Neuronal stem cell (in vitro differentiated cells): ENCODE results near the gene CD58. TPM values are rescaled to one million over a fixed set of nuclear protein-coding genes. Genes with fewer than 3 reads are reported as not detected.
"Not testable (repeated sequence)": the region's sequence is repeated elsewhere in the genome, so short reads cannot be mapped to it uniquely, and the experiment has no call there.

ENCODE experiments used
- DNase-seq: peaks from one replicate; pipeline ENCODE4 v3.0.0-alpha.2; 2013; ENCODE audit warnings: low spot score
- H2AFZ ChIP-seq: one replicate; pipeline ENCODE4 v1.6.1; 2013; ENCODE audit warnings: mild to moderate bottlenecking, low read length, inconsistent platforms
- H2AK5ac ChIP-seq: 2 replicates; pipeline ENCODE4 v1.6.1; 2013; ENCODE audit warnings: low read depth, mild to moderate bottlenecking, inconsistent platforms, low read length, moderate library complexity, mixed read lengths
- H2BK120ac ChIP-seq: 2 replicates; pipeline ENCODE4 v1.6.1; 2013; ENCODE audit warnings: low read depth, mild to moderate bottlenecking, inconsistent platforms, low read length, moderate library complexity, mixed read lengths
- H2BK12ac ChIP-seq: one replicate; pipeline ENCODE4 v1.6.1; 2013; ENCODE audit warnings: low read length, inconsistent platforms
- H2BK15ac ChIP-seq: 2 replicates; pipeline ENCODE4 v1.6.1; 2013; ENCODE audit warnings: mild to moderate bottlenecking, low read length, inconsistent platforms, mixed read lengths
- H2BK5ac ChIP-seq: one replicate; pipeline ENCODE4 v1.6.1; 2013; ENCODE audit warnings: inconsistent platforms, mild to moderate bottlenecking, low read length, moderate library complexity
- H3K14ac ChIP-seq: one replicate; pipeline ENCODE4 v1.6.1; 2013; ENCODE audit warnings: low read length, inconsistent platforms
- H3K18ac ChIP-seq: 2 replicates; pipeline ENCODE4 v1.6.1; 2013; ENCODE audit warnings: low read length, inconsistent platforms
- H3K23ac ChIP-seq: 2 replicates; pipeline ENCODE4 v1.6.1; 2013; ENCODE audit warnings: low read depth, mild to moderate bottlenecking, mixed read lengths, low read length, inconsistent platforms; ENCODE audit not compliant: poor library complexity
- H3K27ac ChIP-seq: replicated peaks from 3 replicates; pipeline ENCODE4 v1.5.1; 2013; ENCODE audit warnings: low read length, inconsistent platforms
- H3K27me3 ChIP-seq, 3 experiments: 2 replicates each; pipeline ENCODE4 v1.6.1; 2013; ENCODE audit warnings: low read length in 3 of 3, mild to moderate bottlenecking in 2 of 3, inconsistent platforms in 1 of 3, low read depth in 1 of 3, mixed read lengths in 1 of 3, moderate library complexity in 1 of 3; ENCODE audit not compliant: control insufficient read depth in 3 of 3, insufficient read depth in 3 of 3
- H3K36me3 ChIP-seq, 2 donors: replicated peaks in 1 of 2; 2 replicates each; pipeline ENCODE4 v1.6.1; 2013; ENCODE audit warnings: low read length in 2 of 2; ENCODE audit not compliant: control insufficient read depth in 2 of 2, insufficient read depth in 2 of 2
- H3K4ac ChIP-seq: 2 replicates; pipeline ENCODE4 v1.6.1; 2013; ENCODE audit warnings: inconsistent platforms, mild to moderate bottlenecking, low read length, moderate library complexity
- H3K4me1 ChIP-seq, 2 donors: 1 replicate in 1 of 2; 2 replicates in 1 of 2; pipeline ENCODE4 v1.6.1; 2013; ENCODE audit warnings: low read length in 2 of 2, low read depth in 1 of 2; ENCODE audit not compliant: control insufficient read depth in 2 of 2, insufficient read depth in 1 of 2
- H3K4me2 ChIP-seq: one replicate; pipeline ENCODE4 v1.6.1; 2013; ENCODE audit warnings: mild to moderate bottlenecking, low read length, inconsistent platforms; ENCODE audit not compliant: insufficient read depth, poor library complexity, severe bottlenecking
- H3K4me3 ChIP-seq, 2 donors: 2 replicates each; pipeline ENCODE4 v1.5.1; 2013; ENCODE audit warnings: low read length in 2 of 2, mild to moderate bottlenecking in 2 of 2, inconsistent platforms in 1 of 2, moderate library complexity in 1 of 2
- H3K79me1 ChIP-seq: one replicate; pipeline ENCODE4 v1.6.1; 2013; ENCODE audit warnings: low read depth, mild to moderate bottlenecking, inconsistent platforms, low read length, moderate library complexity
- H3K9ac ChIP-seq: one replicate; pipeline ENCODE4 v1.6.1; 2013; ENCODE audit warnings: mild to moderate bottlenecking, low read depth, low read length, inconsistent platforms; ENCODE audit not compliant: poor library complexity
- H3K9me3 ChIP-seq, 2 donors: replicated peaks in 1 of 2; 2 replicates each; pipeline versions ENCODE3 to v1.6.1; 2013; ENCODE audit warnings: low read length in 2 of 2, mild to moderate bottlenecking in 2 of 2, inconsistent platforms in 1 of 2, low read depth in 1 of 2, mixed read lengths in 1 of 2, moderate library complexity in 1 of 2; ENCODE audit not compliant: control insufficient read depth in 2 of 2, insufficient read depth in 1 of 2
- H4K8ac ChIP-seq: one replicate; pipeline ENCODE4 v1.6.1; 2013; ENCODE audit warnings: low read depth, mild to moderate bottlenecking, inconsistent platforms, low read length, moderate library complexity
- H4K91ac ChIP-seq: one replicate; pipeline ENCODE4 v1.6.1; 2013; ENCODE audit warnings: low read length, low read depth, mild to moderate bottlenecking, inconsistent platforms; ENCODE audit not compliant: poor library complexity
- WGBS, 2 donors: extraction: QIAGEN DNeasy Blood & Tissue Kit; methylation state at CpG; one replicate each; pipeline ENCODE4 v1.1.7; 2013; ENCODE audit warnings: missing lambda C conversion rate in 2 of 2, mixed read lengths in 1 of 2; ENCODE audit not compliant: insufficient read length in 2 of 2, insufficient replicate concordance in 1 of 2; ENCODE audit errors: extremely low coverage in 2 of 2; 5-methylcytosine and 5-hydroxymethylcytosine counted together
- polyA plus RNA-seq, 2 experiments: library from polyadenylated mRNA; stranded (reverse); fragments of 200-250 nt; gene quantifications; one replicate each; pipeline ENCODE4 v1.2.3, GENCODE V29; 2013

Gene CD58, protein sequence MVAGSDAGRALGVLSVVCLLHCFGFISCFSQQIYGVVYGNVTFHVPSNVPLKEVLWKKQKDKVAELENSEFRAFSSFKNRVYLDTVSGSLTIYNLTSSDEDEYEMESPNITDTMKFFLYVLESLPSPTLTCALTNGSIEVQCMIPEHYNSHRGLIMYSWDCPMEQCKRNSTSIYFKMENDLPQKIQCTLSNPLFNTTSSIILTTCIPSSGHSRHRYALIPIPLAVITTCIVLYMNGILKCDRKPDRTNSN
- 5.0 TPM for polyA plus RNA-seq (2013, experiment 1 of 2)
- polyA plus RNA-seq (2013, experiment 2 of 2) = 4.9 TPM

GRCh38 chr1:116570358-116571214 lies at the start of gene CD58:
TSS of gene CD58 (minus strand) at chr1:116571026. CDS start at chr1:116570972, 54 bp downstream.
- peak within 1 kb of the TSS; percentile 56 for H2BK120ac ChIP-seq
- H3K9me3 ChIP-seq = no peaks in the 10 kb centered on the region
- peak within 1 kb of the TSS; percentile 2 for H2BK12ac ChIP-seq
- H4K91ac ChIP-seq = peak within 1 kb of the TSS; percentile 61
- H2BK5ac ChIP-seq = peak within 1 kb of the TSS; percentile 83
- DNase-seq = peak; percentile 70
- no peak within 1 kb of the TSS for H2AK5ac ChIP-seq
- WGBS, 2 donors = no CpG with 5 or more reads among the region's 90 CpGs
- peak within 1 kb of the TSS; percentile 90 for H3K9ac ChIP-seq
- H3K4me2 ChIP-seq = peak within 1 kb of the TSS; percentile 85
- no peak within 1 kb of the TSS for H4K8ac ChIP-seq
- H3K4me1 ChIP-seq = peaks cover 12 to 16% of the 10 kb centered on the region in 2 donors
- peak within 1 kb of the TSS; percentile 50 for H3K14ac ChIP-seq
- H2AFZ ChIP-seq = peak within 1 kb of the TSS; percentile 99
- no peaks in the 10 kb centered on the region for H3K79me1 ChIP-seq
- H3K36me3 ChIP-seq = no peaks in the 10 kb centered on the region
- peak within 1 kb of the TSS; percentile 96 for H3K18ac ChIP-seq
- peak within 1 kb of the TSS; percentile 72 to 85 for H3K4me3 ChIP-seq
- H3K4ac ChIP-seq = no peak within 1 kb of the TSS
- no peaks in the 10 kb centered on the region for H3K27me3 ChIP-seq
- H3K23ac ChIP-seq = peak within 1 kb of the TSS; percentile 86
- peak within 1 kb of the TSS; percentile 51 for H3K27ac ChIP-seq
- H2BK15ac ChIP-seq = peak within 1 kb of the TSS; percentile 89

DNA sequence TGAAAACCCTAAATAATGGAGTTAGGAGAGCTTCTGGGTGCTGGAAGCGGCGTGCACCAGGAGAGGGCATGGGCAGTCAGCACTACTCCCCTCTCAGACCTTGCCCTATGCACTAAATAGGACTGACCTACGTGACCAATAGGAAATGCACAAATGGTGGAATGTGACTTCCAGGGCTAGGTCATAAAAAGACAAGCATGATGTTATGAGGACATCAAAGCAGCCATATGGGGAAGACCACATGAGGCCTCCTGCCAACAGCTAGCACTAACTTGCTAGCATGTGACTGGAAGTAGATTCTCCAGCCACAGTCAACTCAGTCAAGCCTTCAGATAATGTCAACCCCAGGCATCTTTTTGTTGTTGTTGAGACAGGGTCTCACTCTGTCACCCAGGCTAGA lies 49.6 kb upstream of the CD58 start:
- H4K8ac ChIP-seq, H3K4me3 ChIP-seq, H3K4me1 ChIP-seq, H3K14ac ChIP-seq, H3K4ac ChIP-seq, H4K91ac ChIP-seq, H3K27ac ChIP-seq, H2BK120ac ChIP-seq, DNase-seq, H3K23ac ChIP-seq, H3K18ac ChIP-seq, H2BK5ac ChIP-seq, H3K36me3 ChIP-seq, H2BK15ac ChIP-seq, H3K9ac ChIP-seq, H2AK5ac ChIP-seq, H3K27me3 ChIP-seq, H3K9me3 ChIP-seq, H3K4me2 ChIP-seq, H2BK12ac ChIP-seq, H2AFZ ChIP-seq, H3K79me1 ChIP-seq: not testable (repeated sequence)
- WGBS, 2 donors = no CpG with 5 or more reads among the region's 3 CpGs

GRCh38 chr1:116619106-116619505 lies 48.3 kb upstream of the CD58 start:
- not testable (repeated sequence) for H2AFZ ChIP-seq, H2BK5ac ChIP-seq, H4K8ac ChIP-seq, H3K79me1 ChIP-seq, H3K36me3 ChIP-seq, DNase-seq, H3K23ac ChIP-seq, H3K4me2 ChIP-seq, H3K18ac ChIP-seq, H4K91ac ChIP-seq, H3K4me3 ChIP-seq, H3K4ac ChIP-seq, H3K27ac ChIP-seq, H2AK5ac ChIP-seq, H3K9me3 ChIP-seq, H2BK120ac ChIP-seq, H3K4me1 ChIP-seq, H3K9ac ChIP-seq, H2BK15ac ChIP-seq, H3K27me3 ChIP-seq, H3K14ac ChIP-seq, H2BK12ac ChIP-seq
- no CpG with 5 or more reads among the region's 4 CpGs for WGBS, 2 donors

- not testable (repeated sequence) for H3K4ac ChIP-seq
These were observed 47.0 kb upstream of the CD58 start for GRCh38 chr1:116617808-116618207.

More at GRCh38 chr1:116617808-116618207, 47.0 kb upstream of the CD58 start:
- not testable (repeated sequence) for H4K8ac ChIP-seq, H4K91ac ChIP-seq, H3K9me3 ChIP-seq, H3K9ac ChIP-seq, H3K4me1 ChIP-seq, H2BK120ac ChIP-seq, H3K4me3 ChIP-seq, H2BK12ac ChIP-seq, H2BK15ac ChIP-seq, H3K79me1 ChIP-seq, H3K36me3 ChIP-seq, H3K27me3 ChIP-seq, H2BK5ac ChIP-seq, H2AK5ac ChIP-seq, H3K4me2 ChIP-seq, H3K14ac ChIP-seq, DNase-seq, H3K18ac ChIP-seq, H2AFZ ChIP-seq, H3K27ac ChIP-seq, H3K23ac ChIP-seq
- no CpG with 5 or more reads among the region's 5 CpGs for WGBS, 2 donors
